GM20431 (cell line): ENCODE data around the gene NKD2.
"Not testable (repeated sequence)": the region's sequence is repeated elsewhere in the genome, so short reads cannot be mapped to it uniquely, and the experiment has no call there.

Source experiments
- in situ Hi-C: fragments of 300-500 bp; cut with MseI, MboI; formaldehyde crosslinking; loops from one replicate; pipeline ENCODE4 v1.15.0; 2020; ENCODE audit warnings: low sequenced_read_pairs; ENCODE audit not compliant: unreplicated experiment

NKD2 gene

DNA sequence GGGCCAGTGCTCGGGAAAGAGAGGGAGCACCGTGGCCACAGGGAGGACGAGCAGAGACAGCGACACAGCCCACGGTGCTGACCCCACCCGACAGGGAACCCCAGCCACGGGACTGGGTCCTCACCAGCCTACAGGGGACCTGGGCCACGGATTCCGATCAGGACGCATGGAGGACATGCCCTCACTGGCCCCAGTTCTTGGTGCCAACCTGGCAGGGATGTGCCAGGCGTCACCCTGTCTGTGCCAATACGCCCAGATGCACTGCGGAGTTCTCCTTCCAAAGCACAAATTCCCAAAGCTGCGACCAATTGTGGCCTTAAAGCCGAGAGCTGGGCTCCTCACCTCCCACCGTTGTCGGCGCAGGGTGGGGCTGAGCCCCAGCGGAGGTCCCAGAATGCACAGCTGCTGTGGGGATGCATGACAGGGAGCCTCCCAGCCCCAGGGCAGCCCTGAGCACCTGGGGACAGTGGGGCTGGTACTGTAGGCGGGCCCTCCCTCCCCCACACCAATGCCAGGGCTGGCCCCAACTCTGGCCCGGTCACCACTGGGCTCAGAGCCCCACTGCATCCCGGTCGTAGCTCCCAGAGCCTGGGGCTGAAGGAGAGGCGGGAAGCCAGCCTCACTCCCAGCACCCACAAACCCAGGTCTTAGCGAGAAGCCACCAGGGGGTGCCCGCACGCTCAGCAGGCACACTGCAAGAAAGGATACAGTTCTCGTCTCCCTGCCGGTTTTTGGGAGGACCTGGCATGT lies 44.2 kb downstream of the NKD2 start:
- in situ Hi-C loops: no loop called here

DNA sequence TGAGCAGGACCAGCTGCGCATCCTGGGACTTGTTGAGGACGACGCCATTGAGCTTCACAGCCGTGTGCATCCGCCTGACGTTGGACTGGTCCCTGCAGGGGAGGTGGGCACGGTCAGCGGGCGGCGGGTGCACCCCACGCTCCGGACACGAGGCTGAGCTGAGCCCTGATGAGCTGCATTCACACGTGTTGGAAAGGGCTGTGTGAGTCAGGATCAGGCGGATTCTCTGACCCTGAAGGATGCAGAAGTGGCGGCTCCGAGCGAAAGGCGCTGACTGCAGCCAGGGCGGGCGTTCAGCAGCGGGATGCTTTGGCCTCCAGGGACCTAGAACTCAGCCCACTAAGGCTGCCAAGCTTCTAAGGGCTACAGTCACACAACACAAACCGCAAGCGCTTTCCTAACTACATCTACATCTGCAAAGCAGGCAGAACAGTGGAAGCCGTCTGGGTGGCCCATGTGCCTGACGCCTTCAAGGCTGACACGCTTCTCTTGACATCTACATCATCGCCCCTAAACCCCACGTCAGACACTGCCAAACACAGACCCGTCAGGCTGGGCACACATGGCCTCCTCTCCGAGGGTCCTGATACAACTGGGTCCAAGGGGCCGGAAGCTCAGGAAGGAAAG lies 44.9 kb downstream of the NKD2 start:
- in situ Hi-C loops: no loop called here

DNA sequence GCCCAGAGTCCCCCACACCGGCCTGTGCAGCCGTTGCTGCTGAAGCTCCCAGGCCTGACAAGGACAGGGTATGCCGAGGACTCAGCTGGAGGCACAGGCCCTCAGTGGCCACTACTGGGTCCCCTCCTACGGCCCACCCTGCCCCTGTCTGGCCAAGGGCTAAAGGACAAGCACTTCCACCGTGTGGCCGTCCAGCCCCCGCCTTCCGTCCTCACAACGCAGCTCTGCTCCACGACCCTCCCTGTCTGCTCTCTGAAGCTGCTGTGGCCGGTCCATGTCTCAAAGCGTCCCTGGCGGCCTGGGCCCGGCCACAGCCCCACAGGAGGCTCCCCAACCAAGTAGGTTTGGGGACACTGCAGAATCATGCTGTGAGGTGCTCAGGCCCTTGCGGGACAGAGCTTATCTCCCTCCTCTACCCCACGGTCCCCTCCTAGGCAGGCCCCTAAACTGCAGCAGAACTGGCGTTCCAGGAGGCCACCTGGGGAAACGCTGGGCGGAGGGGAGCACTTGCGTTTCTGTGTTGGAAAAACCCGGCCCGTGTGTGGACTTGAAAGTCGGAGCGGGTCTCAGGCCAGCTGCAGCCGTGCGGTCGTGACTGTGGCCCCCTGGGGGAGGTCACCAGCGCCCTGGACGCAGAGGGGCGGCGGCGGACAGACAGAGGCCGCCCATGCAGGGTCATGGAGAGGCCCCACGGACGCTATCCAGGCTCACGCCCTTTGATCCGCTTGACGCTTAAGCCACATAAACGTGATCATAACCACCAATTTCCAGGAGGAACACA lies 45.6 kb downstream of the NKD2 start:
- in situ Hi-C loops: no loop called here

DNA sequence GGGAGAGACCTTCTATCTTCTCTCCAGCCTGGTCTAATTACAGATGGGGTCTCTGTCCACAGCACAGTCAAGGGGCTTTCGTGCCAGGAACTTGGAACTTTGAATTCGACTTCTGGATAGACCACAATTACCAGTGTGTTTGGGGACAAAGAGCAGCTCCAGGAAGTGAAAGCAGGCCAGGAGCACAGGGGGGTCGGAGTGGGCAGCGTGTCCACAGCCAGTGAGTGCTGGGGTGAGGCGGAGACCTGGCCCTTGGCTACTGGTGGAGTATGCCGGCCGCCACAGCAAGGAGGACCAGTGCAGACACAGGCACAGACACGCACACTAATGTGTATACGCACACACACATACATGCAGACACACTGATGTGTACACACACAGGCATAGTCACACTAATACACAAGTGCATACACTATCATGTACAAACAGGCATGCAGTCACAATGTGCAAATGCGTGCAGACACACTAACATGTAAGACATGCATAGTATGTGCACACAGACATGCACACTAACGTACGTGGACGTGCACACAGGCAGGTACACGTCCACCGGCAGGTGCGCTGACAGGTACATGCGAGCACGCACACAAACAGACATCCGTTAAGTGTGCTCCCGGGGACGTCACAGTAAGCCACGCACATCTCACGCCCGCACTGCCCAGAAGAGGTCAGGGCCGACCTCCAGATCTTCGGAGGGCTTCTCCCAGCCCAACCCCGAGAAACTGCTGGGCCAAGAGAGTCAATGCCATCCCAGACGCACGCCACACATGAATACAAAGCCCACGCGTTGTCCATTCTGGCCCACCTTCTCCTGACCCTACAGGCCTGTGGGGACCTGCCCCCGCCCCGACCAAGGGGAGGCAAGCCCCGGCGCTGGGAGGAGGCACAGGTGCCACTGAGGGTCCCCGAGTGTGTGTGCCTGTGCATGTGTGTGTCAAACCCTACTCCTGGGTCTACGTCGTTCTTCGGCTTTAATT lies 46.5 kb downstream of the NKD2 start:
- in situ Hi-C loops: no loop called here

DNA sequence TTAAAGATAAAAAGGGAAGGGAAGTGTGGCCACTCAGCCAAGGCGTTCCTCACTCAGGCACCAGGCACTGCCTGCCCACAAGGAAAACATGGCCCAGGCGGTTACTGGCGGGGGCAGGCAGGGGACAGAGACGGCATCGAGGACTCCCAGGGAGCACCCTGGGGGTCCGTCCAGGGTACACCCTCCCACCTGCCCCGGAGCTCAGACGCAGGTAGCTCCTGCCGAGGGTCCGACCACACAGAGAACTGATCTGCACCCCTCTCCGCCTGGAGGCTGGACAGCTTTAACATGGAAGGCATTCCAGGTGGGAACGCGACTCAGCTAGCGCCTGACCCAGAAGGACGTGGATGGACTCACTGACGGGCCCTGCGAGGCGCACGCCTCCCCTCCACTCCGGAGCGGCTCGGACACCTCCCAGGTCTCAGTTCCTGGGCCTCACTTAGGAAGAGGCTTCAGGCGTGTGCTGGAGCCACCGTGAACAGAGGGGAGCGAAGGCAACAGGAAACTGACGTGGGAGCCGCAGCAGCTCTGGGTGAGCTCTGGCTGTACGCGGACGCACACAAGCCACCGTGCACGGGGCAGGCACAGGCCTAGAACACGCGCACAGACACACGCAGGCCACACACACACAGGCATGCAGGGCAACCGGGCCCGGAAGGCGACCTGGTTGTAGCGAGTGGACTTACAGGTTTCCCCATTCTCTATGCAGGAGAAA lies 47.5 kb downstream of the NKD2 start:
- in situ Hi-C loops: no loop called here

DNA sequence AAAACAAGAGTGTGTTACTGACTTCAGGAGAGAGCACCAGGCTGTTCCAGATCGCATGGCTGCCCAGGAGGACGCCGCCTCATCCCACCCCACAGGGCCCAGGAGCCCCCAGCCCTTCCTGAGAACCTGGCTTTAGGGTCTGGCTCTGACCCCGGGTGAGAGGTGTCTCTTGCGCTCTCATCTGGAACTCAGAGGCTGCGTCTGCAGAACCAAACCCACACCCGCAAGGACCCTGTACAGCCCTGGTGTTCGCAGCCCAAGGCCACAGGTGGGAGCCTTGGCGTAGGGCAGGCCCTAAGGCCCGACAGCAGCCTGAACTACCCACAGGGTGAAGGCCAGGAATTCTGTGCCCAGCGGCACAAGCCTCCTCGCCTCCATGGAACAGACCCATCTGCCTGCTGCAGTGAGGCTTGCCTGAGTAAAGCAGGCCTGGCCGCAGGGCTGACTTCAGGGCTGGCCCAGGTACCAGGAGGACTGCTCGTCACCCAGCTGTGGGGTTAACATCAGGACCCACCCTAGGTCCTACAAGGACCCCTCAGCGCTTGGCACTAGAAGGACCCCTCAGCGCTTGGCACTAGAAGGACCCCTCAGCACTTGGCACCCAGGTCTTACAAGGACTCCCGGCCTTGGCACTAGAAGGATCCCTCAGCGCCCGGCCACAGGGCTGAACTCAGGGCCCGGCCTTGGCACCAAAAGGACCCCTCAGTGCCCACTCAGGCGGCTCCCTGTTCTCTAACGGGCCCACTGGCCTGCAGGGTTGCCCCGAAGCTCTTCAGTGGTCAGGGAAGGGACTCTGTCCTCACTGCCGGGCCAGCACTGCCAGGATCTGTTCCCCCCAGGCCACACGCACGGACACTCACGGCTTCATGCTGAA lies 48.2 kb downstream of the NKD2 start:
- in situ Hi-C loops: no loop called here

DNA sequence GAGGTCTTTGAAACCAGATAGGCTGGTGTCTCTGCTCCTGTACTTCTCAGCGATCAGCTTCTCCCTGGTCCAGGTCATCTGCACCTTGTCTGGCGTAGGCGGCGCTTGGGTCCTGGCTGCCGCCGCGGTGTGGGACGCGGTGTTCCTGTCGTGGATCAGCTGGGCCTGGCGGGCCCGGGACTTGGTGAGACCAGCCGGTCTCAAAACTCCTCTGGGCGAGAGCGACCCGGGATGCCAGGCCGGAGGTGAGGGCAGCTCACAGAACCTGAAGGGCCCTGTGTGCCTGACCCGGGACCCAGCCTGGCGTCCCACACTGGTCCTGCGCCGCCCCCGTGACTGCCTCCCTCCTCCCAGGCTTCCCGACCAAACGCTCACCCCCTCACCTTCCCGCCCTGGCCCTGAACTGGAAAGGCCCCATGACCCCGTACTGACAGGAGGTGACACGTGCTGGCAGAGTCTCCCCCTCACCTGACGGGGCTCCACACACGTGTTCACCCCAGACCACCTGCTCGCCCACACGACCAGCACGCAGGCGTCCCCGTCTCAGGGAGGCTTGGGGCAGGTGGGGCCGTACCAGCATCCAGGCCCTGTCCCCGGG lies 49.0 kb downstream of the NKD2 start:
- in situ Hi-C loops: no loop called here

DNA sequence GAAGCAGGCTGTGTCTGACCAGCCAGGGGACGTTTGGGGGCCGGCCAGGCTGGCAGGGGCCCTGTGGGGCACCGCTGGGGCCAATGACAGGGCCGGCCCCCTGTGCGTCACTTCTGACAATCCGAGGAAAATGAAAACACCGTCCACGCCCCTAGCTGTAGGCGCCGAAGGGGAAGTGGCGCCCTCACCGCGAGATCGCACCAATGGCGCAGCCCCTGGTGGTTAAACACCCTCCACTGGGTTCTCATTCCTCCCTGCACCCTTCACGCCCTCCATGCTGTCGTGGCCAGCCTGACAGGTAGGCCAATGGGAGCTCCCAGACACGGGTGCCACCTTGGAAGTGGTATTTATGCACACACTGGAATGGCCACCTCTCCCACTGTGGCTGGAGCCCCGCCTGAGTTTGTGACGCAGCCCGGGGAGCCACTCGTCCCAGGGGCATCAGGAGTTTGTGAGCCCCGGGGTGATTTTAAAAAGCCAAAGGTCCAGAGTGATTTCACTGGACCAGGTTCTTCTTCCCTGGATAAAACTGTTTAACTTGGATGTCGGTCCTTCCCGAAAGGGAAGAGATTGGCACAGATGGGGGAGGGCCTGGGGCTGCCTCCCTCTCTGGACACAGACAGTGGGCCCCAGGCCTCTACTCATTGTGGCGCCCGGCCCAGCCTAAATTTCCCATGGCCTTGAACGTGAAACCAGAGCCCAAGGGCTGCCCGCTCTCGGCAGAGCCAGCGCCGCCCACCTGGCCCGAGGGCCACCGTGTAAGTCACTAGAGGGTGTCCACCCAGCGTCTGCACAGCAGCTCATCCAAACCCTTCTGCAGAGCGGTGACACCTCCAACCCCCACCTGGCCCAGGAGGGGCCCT lies 49.7 kb downstream of the NKD2 start:
- in situ Hi-C loops: no loop called here

DNA sequence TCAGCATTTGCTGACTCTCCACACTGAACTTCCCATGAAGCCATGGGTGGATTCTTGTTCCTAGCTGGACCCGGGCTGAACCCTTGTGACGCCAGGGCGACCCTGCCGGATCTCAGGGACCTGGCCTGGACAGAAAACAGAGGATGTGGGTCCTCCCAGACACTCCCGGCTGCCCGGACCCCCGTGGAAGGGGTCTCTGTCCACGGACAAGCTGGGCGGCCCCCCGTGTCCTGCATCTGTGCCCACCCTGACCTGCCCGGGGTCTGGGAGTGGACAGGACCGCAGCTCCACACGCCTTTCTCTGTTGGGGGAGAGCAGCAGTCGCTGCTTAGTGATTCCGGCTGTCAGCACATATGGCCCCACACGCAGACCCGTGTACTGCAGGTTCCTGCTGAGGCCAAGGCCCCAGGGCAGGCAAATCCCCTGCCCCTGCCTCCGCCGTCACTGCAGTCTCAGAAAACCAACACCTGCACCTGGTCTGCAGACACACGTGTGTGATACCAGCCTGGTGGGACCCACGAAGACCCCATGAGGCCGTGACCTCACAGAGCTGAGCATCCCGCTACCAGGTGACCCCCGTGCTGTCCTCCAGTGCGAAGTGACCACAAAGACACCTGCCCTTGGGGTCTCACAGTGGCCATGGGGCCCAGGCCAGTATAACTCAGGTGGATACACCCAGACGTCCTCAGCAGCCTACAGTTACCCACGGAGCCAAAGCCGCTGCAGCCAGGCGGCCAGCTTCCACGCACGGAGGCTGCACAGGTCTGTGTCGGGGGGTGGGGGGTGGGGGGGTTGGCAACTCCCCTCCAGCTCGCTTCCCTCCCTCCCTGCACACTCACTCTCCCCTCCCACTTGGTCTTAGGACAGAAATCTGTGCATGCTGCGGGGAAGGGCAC lies 50.6 kb downstream of the NKD2 start:
- in situ Hi-C loops: no loop called here

DNA sequence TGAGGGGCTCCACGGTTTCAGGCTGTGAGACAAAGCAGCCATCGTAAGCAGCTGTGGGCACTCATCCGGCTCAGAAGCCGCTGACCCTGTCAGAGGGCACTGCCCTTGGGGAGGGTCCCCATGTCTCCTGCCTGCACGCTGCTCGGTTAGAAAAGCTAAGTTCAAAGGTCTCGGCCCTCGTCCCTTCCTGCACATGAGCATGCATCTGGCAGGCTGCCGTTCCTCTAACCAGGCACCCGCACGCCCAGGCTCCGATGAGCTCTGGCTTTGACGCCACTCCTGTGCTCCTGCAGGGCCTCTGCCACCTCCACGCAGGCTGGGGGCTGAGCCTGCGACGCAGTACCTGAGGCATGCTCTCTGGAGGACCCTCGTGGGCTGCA lies 51.3 kb downstream of the NKD2 start:
- in situ Hi-C loops: no loop called here

DNA sequence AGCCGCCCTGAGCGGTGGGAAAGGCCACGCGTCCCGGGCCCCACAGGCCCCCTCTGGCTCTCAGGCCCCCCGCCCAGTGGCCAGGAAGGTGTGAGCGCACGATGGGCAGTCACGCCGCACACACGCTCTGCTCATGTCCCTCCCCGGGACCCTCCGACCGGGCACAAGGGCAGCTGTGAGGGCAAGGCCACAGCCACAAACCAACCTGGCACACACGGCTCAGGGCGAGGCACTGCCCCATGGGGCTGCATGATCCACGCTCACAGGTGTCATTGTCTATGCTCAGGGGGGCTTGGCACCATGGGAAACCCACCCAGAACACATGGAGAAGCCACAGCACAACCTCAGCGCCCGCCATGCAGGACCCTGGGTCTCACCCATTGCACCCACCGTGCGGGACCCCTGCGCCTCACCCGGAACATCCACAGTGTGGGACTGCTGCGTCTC lies 52.0 kb downstream of the NKD2 start:
- in situ Hi-C loops: no loop called here

DNA sequence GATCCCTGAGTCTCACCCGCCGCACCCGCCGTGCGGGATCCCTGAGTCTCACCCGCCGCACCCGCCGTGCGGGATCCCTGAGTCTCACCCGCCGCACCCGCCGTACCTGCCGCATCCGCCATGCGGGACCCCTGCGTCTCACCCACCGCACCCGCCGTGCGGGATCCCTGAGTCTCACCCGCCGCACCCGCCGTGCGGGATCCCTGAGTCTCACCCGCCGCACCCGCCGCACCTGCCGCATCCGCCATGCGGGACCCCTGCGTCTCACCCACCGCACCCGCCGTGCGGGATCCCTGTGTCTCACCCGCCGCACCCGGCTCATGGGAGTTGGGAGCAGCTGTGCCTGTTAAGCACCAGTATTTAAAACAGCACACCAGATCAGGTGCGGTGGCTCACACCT lies 52.7 kb downstream of the NKD2 start:
- in situ Hi-C loops: not testable (repeated sequence)

DNA sequence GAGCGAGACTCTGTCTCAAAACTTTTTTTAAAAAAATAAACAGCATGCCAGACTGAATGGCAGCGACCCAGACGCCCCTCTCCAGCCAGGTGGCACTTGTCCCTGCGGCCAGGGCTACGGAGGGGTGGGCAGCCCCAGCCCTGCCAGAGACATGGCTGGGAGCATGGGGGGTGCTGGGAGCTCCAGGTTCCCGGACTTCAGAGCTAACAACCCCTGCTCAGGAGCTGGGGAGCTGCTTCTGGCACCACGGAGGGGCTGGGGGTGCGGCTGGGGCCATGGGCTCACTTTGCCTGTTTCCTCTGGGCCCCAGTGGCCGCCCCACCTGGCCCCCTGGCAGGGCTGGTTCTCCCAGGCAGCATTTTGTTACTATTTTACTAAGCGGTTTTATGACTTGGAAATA lies 53.3 kb downstream of the NKD2 start:
- in situ Hi-C loops: no loop called here

DNA sequence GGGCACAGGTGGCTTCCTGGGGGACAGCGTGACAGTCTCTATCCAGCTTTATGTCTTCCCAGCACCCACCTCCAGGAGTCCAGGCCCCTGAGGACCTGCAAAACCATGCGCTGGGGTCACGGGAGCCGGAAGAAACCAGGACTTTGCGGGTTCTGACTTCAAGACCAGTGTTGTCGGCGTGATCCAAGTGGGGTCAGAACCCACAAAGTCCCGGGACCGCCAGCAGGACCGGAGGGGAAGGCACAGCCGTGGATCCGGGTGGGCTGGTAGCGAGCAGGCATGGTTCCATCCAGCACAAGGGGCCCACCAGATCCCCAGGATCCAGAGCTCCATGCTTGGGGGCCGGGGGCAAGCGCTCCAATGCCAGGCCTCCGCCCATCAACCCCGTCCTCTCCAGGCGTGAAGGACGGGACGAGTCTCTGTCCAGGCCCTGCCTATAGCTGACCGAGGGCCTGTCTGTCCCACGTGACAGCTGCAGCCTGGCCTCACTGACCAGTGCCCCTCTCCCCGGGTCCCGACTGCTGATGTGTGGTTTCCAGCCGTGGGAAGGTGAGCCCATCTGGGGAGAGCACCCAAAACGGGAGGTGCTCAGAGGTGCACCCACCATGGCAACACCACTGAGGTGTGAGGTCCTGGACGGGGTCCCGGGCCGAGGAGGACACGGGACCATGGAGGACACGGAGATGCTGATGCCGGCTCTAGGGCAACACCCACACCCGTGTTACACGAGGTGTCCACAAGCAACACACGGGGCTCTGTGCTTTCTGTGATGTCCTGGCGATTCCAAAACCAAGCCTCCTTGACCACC lies 54.4 kb downstream of the NKD2 start:
- in situ Hi-C loops: no loop called here

DNA sequence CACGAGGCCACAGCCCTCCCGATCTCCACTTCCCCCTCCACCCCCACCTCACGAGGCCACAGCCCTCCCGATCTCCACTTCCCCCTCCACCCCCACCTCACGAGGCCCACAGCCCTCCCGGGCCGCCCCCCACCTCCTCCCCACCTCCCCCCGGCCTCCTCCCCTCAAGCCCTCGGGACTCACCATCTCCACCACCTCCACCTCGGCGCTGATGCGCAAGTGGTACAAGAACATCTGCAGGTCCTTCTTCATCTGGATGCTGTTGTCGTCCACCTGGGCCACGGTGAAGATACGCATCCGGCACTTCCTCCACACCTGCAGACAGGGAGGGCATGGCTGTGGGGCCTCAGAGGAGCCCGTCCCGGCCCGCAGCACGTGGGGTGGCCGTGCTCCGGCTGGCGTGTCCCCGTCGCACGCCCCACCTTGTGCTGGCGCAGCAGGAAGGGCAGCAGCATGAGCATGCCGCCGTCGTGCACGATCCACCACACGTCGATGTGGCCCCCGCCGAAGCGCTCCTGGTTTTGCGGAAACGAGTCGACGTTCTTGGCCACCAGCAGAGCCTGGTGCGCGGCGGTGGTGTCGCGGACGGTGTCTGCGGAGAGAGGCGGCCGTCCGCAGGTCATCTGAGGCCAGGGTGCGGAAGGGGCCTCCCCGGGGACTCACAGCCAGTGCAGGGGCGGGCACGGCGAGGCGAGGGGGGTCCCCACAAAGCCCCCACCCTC lies 55.2 kb downstream of the NKD2 start:
- in situ Hi-C loops: no loop called here
